Measurements from ENCODE around the gene ALDH4A1. TPM values are rescaled to one million over a fixed set of nuclear protein-coding genes. Genes with fewer than 3 reads are reported as not detected.

ALDH4A1 gene
- total RNA-seq, 6 donors from 2014 or later: 5.7 to 13.4 (median 11.5) TPM

DNA sequence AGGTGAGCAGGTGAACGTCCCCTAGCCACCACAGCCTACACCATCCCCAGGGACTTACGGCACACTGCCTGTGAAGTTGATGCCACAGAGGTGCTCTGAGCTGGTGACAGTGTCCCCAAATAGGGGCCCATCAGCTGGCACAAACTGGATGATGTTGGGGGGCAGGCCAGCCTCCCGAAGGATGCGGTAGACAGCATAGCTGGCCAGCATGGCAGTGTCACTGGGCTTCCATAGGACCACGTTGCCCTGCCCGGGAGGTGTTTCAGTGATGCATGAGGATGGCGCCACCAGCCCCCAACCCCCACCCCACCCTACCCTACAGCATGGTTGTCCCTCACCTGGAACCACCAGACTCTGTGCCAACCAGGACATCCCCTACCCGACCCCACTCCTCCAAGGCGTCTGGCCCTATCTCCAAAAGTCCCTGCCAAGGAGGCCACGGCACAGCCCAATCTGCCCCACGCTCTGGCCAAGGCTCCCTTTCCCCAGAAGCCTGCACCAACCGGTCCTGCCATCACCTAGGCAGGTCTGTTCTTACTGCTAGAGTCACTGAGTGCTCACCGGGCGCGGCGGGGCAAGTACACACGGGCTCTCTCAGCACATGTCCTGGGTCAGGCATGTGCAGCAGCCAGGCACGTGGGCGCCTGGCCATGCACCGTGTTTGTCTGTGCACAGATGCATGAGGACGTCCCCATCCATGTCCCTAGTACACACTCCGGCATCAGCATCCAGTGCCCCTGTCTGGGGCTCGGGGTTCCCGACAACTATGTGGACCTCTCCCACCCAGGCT, 20.5 kb downstream of the ALDH4A1 start:
- TF ChIP-seq, protein P1, sequence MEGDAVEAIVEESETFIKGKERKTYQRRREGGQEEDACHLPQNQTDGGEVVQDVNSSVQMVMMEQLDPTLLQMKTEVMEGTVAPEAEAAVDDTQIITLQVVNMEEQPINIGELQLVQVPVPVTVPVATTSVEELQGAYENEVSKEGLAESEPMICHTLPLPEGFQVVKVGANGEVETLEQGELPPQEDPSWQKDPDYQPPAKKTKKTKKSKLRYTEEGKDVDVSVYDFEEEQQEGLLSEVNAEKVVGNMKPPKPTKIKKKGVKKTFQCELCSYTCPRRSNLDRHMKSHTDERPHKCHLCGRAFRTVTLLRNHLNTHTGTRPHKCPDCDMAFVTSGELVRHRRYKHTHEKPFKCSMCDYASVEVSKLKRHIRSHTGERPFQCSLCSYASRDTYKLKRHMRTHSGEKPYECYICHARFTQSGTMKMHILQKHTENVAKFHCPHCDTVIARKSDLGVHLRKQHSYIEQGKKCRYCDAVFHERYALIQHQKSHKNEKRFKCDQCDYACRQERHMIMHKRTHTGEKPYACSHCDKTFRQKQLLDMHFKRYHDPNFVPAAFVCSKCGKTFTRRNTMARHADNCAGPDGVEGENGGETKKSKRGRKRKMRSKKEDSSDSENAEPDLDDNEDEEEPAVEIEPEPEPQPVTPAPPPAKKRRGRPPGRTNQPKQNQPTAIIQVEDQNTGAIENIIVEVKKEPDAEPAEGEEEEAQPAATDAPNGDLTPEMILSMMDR (IDR thresholded peaks at IDR 0.05): no peak
- no peak for TF ChIP-seq POLR2AphosphoS5 (IDR thresholded peaks at IDR 0.05)
- no peak for TF ChIP-seq EP300 (IDR thresholded peaks at IDR 0.05)
- no peak for TF ChIP-seq POLR2A (IDR thresholded peaks at IDR 0.05)
- no peaks in the 10 kb centered on the region for H3K9me3 ChIP-seq
- H3K4me3 ChIP-seq: no peak overlapping the region
- 96% methylated on average over 11 of the region's 24 CpGs; no CpG with 5 or more reads in 1 of the 2 donors for WGBS, 2 donors
- no peaks in the 10 kb centered on the region for H3K27me3 ChIP-seq
- peaks cover 0 to 17% (median 12%) of the 10 kb centered on the region in 4 donors for H3K36me3 ChIP-seq
- H3K27ac ChIP-seq: no peak overlapping the region
- ATAC-seq (ENCODE audit: low FRiP score in 2 of 2): peak in 1 of 2 donors; percentile 3
- no peaks in the 10 kb centered on the region for H3K4me1 ChIP-seq
- peak in 1 of 2 donors; percentile 79 for DNase-seq

DNA sequence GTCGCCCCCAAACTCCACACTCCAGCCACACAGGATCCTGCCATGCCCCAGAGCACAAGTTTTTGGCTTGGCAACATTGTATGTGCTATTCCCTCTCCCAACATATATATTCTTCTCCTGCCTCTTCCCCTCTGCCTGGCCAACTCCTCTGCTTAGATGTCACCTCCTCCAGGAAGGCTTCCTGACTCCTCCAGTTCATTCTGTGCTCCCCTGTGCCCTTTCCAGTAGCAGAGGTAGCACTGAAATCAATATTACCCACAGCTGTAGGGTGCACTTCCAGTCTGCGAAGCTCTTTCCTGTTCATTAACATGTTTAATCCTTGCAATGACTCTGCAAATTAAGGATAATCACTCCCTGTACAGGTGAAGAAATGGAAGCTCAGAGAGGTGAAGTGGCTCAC, 21.2 kb downstream of the ALDH4A1 start:
- no peaks in the 10 kb centered on the region for H3K4me1 ChIP-seq
- no peaks in the 10 kb centered on the region for H3K27me3 ChIP-seq
- 91 to 95% methylated on average over 2 of the region's 2 CpGs for WGBS, 2 donors
- H3K9me3 ChIP-seq: no peaks in the 10 kb centered on the region
- peaks cover 0 to 17% (median 11%) of the 10 kb centered on the region in 4 donors for H3K36me3 ChIP-seq
- no peak overlapping the region for H3K27ac ChIP-seq
- H3K4me3 ChIP-seq: no peak overlapping the region
- TF ChIP-seq POLR2AphosphoS5 (IDR thresholded peaks at IDR 0.05) (no peak), POLR2A (IDR thresholded peaks at IDR 0.05) (no peak), EP300 (IDR thresholded peaks at IDR 0.05) (no peak)
- TF ChIP-seq, protein P1 (IDR thresholded peaks at IDR 0.05): no peak
- ATAC-seq (ENCODE audit: low FRiP score in 2 of 2): no peak
- DNase-seq: no peak

DNA sequence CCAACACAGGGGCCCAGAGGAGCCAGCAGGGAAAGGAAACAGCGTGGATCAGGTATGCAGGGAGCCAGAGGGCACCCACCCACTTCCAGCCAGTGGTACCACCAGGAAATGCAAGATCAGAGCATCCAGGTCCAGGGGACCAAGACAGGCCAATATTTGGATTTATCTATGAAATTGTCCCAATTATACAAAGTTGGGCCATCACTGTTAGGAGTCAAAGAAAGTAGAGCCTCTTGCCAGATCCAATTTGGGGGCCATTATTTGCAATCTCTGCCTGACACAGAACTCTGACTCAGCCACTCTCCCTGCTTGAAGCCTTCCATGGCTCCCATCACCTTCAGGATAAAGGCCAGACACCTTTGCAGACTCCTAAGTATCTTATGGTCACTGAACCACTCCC, 21.8 kb downstream of the ALDH4A1 start:
- Histone ChIP-seq H3K27ac (no peak overlapping the region), H3K4me1 (peaks cover 0 to under 1% (median 0%) of the 10 kb centered on the region in 4 donors), H3K4me3 (no peak overlapping the region), H3K27me3 (no peaks in the 10 kb centered on the region), H3K9me3 (no peaks in the 10 kb centered on the region), H3K36me3 (peaks cover 0 to 17% (median 8%) of the 10 kb centered on the region in 4 donors)
- no peak for TF ChIP-seq POLR2AphosphoS5 (IDR thresholded peaks at IDR 0.05)
- TF ChIP-seq, protein P1 (IDR thresholded peaks at IDR 0.05): no peak
- TF ChIP-seq EP300 (IDR thresholded peaks at IDR 0.05): no peak
- no peak for TF ChIP-seq POLR2A (IDR thresholded peaks at IDR 0.05)
- DNase-seq (no peak), ATAC-seq (ENCODE audit: low FRiP score in 2 of 2) (no peak)
- 87 to 91% methylated on average over 1 of the region's 1 CpG for WGBS, 2 donors

DNA sequence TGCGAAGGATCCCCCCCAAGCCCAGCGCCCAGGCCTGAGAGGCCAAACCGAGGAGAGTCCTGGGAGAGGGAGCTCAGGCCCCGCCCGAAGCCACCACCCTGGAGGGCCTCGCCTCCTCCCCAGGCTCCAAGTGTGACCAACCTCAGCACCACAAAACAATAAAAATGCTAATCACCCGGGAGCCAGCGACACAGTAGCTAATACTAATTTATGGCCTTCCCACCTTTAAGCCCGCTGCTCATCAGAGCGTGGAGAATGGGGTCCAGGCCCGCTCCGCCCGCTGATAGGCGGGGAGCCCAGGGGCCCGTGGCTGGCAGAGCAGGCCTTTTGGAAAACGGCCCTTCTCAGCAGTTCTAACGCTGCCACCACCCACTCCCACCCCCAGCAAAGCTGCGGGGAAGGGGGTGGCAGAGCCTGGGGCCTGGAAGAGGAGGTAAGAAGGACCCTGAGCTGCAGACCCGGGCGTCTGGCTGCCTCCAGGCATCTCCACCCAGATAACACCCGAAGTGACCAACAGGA, 22.5 kb downstream of the ALDH4A1 start:
- H3K27ac ChIP-seq: no peak overlapping the region
- H3K4me1 ChIP-seq: peaks cover 0 to 5% (median 1%) of the 10 kb centered on the region in 4 donors
- H3K9me3 ChIP-seq: no peaks in the 10 kb centered on the region
- no peak for TF ChIP-seq EP300 (IDR thresholded peaks at IDR 0.05)
- TF ChIP-seq, protein P1 (IDR thresholded peaks at IDR 0.05): no peak
- TF ChIP-seq POLR2AphosphoS5 (IDR thresholded peaks at IDR 0.05): no peak
- TF ChIP-seq POLR2A (IDR thresholded peaks at IDR 0.05): no peak
- H3K27me3 ChIP-seq: no peaks in the 10 kb centered on the region
- WGBS, 2 donors: 78 to 86% methylated on average over 15 to 20 of the region's 21 CpGs
- ATAC-seq (ENCODE audit: low FRiP score in 2 of 2) (no peak), DNase-seq (no peak)
- no peak overlapping the region for H3K4me3 ChIP-seq
- H3K36me3 ChIP-seq: peaks cover 0 to 17% (median 8%) of the 10 kb centered on the region in 4 donors
